HG03025 (cell line): ENCODE measurements around the gene VSTM2B.

ENCODE experiments used
- ATAC-seq: cut with Tn5 transposase; IDR thresholded peaks from one replicate; pipeline ENCODE4 v1.9.1; 2021; ENCODE audit warnings: mild to moderate bottlenecking, moderate library complexity; ENCODE audit not compliant: unreplicated experiment, low FRiP score

VSTM2B gene

GRCh38 chr19:29495091-29495490 is 30.7 kb upstream of the VSTM2B start:
- ATAC-seq: no peak

DNA sequence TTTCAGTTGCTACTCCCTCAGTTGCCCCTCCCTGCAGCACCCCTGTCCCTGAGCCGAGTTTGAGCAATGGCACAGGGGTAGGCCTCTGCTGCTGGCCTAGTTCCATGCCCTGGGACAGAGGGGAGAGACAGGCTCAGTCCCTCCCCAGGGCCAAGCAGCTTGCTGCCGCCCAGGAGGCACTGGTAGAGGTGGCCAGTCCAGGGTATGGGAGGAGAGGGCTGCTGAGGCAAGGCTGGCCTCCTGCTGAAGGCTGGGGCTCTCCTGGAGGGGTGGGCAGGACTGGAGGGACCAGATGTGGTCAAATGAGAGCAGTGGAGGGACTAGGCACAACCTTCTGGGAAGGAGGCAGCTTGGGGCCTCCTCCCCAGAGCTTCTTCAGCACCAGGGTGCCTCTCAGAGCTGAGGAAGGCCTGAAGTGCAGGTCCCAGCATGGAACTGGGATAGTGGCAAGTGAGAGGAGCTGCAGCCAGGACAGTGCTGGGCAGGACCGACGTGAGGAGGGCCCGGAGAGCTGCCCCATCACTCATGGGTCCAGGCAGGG is 29.8 kb upstream of the VSTM2B start:
- no peak for ATAC-seq

- ATAC-seq: no peak
These were observed 28.6 kb upstream of the VSTM2B start for GRCh38 chr19:29497241-29497640.

DNA sequence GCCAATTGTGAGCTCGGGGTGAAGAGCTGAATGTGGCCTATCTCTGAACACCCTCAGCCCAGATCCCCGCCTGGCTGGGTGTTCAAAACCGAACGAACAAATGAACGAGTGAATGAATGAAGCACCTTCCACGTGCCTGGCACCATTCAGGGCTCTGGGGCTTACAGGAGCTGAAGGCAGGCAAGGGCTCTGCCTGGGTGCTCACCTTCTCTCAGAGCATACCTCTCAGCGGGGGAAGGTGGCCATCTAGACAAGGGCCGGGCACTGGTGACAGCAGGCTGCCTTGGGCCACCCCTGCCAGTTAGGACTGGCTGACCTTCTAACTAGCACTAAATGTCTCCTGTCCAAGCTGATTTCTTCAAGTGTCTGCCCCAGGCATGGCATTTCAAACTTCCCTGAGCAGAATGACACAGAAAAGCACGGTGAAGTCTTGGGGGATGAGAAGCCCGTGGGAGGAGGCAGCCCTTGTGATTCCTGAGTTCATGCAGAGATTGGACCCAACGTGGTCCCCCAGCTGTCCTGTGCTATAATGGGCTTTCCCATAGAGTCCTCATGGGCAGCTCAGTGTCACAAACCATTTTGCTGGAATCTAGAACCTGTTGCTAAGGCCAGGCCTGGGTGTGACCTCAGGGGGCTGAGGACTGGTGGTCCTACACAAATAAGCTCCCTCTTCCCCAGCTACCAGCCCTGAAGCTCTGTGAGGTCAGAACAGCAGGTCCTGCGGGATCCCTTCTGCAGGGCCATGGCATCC is 27.9 kb upstream of the VSTM2B start:
- ATAC-seq: no peak

GRCh38 chr19:29499261-29499920 is 26.4 kb upstream of the VSTM2B start:
- ATAC-seq: no peak

- ATAC-seq: no peak
These were observed 25.7 kb upstream of the VSTM2B start for GRCh38 chr19:29499921-29500590.

GRCh38 chr19:29501816-29502580 is 23.8 kb upstream of the VSTM2B start:
- no peak for ATAC-seq

DNA sequence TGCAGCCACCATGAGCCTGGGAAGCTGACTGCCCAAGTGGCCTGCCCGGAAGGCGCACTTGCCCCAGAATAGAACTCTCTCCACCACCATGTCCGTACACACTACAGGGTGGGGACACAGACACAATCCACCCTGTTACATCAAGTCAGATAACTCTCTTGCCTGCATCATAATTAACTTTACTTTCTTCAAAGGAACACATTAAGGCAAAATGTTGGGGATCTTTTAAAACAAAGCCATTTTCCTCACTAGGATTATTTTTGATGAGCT is 23.3 kb upstream of the VSTM2B start:
- no peak for ATAC-seq

- ATAC-seq: no peak
These were observed 22.5 kb upstream of the VSTM2B start for GRCh38 chr19:29503140-29503758.

- ATAC-seq: no peak
These were observed 22.0 kb upstream of the VSTM2B start for GRCh38 chr19:29503785-29504184.

DNA sequence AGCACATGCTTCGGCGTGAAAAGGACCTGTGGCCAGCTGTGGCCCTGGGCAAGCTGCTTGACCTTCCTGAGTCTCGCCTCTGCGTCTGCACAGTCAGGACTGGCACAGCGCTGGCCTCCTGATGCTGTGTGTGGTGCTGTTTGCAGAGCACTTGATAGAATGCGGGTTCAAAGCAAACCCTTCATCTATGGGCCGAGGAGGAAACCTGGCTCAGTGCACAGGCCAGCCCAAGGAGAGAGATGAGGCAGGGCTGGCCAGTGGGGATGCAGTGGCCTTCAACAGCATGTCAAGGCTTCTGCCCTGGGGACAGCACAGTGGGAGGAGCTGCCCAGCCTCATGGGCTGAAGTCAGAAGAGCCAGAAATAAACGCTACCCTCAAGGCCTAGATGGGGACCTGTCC is 21.3 kb upstream of the VSTM2B start:
- no peak for ATAC-seq

GRCh38 chr19:29505097-29505824 is 20.5 kb upstream of the VSTM2B start:
- no peak for ATAC-seq

DNA sequence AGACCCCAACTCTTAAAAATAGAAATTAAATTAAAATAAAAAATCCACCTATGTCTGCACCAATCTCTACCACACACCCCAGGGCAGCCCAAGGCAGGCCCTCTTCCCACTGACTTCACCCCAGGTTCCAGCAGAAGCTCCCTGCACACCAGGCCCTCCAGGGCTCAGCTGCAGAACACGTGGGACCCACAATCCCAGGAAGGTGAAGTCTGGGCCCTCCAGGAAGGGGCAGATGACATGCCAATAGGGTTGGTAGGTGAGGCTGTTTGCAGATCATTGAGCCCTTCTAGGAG is 19.2 kb upstream of the VSTM2B start:
- ATAC-seq: no peak

DNA sequence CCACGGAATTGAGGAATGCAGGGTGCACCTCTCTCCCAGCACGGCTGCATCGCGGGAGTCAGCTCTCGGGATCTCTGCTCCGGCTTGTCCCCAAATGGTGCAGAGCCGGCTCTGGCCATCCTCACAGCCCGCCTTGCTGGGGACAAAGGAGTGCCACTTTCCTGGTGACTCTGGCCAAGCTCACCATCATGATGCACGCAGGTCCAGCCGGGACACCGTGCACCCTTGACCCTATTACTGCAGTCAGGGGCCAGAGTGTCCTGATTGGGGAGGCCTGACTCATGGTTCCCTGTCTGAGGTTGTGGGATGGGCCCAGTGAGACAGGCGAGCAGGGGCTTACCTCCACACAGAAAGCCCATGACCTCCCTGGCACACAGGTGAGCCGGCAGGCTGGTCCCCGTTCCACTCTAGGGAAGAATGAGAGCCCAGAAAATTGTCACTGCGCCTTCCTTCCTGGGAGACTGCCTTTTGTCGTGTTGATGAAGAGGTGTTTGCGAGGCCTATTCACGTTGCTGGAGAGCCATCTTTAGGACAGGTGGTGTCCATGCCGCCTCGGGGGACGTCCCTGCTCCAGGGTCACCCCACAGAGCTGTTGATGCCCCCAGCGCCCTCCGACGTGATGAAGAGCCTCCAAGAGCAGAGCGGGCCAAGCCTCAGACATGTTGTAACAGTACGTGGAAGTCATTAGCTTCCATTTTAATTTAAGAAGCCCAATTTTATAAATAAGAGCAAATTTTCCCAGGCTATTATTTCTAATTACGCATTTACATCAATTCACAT is 18.5 kb upstream of the VSTM2B start:
- ATAC-seq: no peak

GRCh38 chr19:29508181-29508580 is 17.6 kb upstream of the VSTM2B start:
- no peak for ATAC-seq

GRCh38 chr19:29509456-29509855 is 16.3 kb upstream of the VSTM2B start:
- no peak for ATAC-seq

DNA sequence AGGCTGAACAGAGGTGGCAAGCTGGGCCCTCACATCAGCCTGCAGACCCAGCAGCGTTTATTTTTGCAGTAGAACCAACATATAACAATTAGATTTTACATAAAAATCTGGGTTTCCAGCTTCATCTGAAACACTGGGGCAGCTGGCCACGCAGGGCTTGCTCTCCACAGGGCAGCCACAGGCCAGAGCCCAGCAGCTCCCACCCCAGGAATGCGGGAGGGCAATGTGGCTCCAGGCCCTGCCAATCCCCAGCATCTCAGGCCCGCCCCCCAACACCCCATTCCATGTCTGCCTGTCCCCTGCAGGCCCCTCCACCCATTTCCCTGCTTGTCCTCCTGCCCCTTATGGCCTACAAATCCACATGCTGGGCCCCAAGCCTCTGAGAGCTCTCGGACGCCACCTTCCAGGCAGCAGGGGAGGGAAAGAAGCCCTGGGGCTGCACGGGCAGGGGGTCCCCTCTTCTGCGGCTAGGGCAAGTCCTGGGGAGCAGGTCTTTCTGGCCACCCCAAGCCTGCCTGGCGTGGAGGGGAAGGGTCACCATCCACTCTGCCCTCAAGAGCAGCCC is 15.0 kb upstream of the VSTM2B start:
- no peak for ATAC-seq

DNA sequence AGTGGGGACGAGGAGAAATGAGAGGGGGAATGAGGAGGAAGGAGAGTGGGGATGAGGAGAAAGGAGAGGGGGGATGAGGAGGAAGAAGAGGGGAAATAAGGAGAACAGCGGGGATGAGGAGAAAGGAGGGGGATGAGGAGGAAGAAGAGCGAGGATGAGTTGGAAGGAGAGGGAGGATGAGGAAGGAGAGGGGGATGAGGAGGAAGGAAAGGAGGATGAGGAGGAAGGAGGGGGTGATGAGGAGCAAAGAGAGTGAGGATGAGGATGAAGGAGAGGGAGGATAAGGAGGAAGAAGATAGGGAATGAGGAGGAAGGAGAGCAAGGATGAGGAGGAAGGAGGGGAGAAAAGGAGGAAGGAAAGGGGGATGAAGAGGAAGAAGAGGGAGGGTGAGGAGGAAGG is 14.0 kb upstream of the VSTM2B start:
- no peak for ATAC-seq

DNA sequence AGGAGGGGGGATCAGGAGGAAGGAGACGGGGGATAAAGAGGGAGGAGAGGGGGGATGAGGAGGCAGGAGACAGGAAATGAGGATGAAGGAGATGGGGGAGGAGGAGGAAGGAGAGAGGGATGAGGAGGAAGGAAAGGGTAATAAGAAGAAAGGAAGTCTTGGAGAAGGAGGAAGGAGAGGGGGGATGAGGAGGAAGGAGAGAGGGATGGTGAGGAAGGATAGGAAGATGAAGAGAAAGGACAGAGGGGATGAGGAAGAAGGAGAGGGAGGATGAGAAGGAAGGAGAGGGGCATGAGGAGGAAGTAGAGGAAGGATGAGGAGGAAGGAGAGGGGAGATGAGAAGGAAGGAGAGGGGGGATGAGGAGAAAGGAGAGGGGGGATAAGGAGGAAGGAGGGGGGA is 13.0 kb upstream of the VSTM2B start:
- no peak for ATAC-seq
